ENCODE results near the gene SRRM2. TPM values are rescaled to one million over a fixed set of nuclear protein-coding genes. Genes with fewer than 3 reads are reported as not detected.

Gene SRRM2
- total and polyA plus RNA-seq, 9 of the 15 experiments (the other 6 are each of a cell fraction or from before 2014, with no cell fraction given), result 26.7 to 563 (median 81.1) TPM

- Histone ChIP-seq H3K27ac (ENCODE audit: extremely low read depth, low read depth, low read length) (no peak overlapping the region), H3K9me3 (replicated peaks; ENCODE audit: control insufficient read depth, insufficient read depth, low read depth, low read length) (no peaks in the 10 kb centered on the region), H3K79me2 (ENCODE audit: control insufficient read depth, insufficient read depth, low read length) (peaks cover 4% of the 10 kb centered on the region), H3K27me3 (ENCODE audit: control insufficient read depth in 2 of 2, insufficient read depth in 2 of 2, low read length in 2 of 2) (peaks cover 4 to 27% of the 10 kb centered on the region in 2 experiments; a peak in 3 of 5 replicates), H3K9me1 (ENCODE audit: control insufficient read depth, insufficient read depth, low read length) (no peaks in the 10 kb centered on the region), H4K20me1 (replicated peaks; ENCODE audit: control insufficient read depth, insufficient read depth, low read length) (no peaks in the 10 kb centered on the region), H2AFZ (ENCODE audit: low read depth, low read length) (no peak overlapping the region), H3K4me3 (no peak overlapping the region), H3K36me3 (ENCODE audit: control insufficient read depth, insufficient read depth, low read length) (no peaks in the 10 kb centered on the region), H3K4me1 (replicated peaks in 1 of 2; ENCODE audit: control insufficient read depth in 2 of 2, insufficient read depth in 2 of 2, low read length in 2 of 2) (peaks cover 12 to 28% of the 10 kb centered on the region in 2 experiments; a peak in 4 of 5 replicates), H3K9ac (ENCODE audit: insufficient read depth in 1 of 2, low read depth in 2 of 2, low read length in 2 of 2) (peak overlapping the region in 1 of 2 experiments; percentile 46; a peak in 2 of 4 replicates), H3K4me2 (ENCODE audit: insufficient read depth, low read length) (no peak overlapping the region; the same call in 1 of the 2 replicates)
- in situ Hi-C loops (cut with MboI), result no loop called here
- WGBS (ENCODE audit: insufficient coverage, low coverage, missing lambda C conversion rate), result 31% methylated on average over 15 of the region's 15 CpGs
- POLR2A ChIA-PET, result interaction anchor here (1.0 to 1.9 kb wide), 7 partner anchors 9 to 71 kb away, joined by 3 to 7 read pairs (median 4); partner anchors contain the start of gene FLYWCH2
- BruUV-seq (replicated peaks), result no TSS peak
- FAIRE-seq, result peak; percentile 75
- ATAC-seq, result peak; percentile 88
- intact Hi-C loops (cut with micrococcal nuclease), result no loop called here
- peak in 2 of 4 experiments; percentile 52 to 58 for DNase-seq (ENCODE audit: extremely low read depth in 1 of 4, low spot score in 3 of 4)
- CTCF ChIA-PET (ENCODE audit: low intra/inter-chr PET ratio), result no interaction called here
- TF ChIP-seq RAD51 (IDR thresholded peaks at IDR 0.05; ENCODE audit: borderline replicate concordance, low read depth), result peak; percentile 16; the same call in 1 of the 2 replicates
- TF ChIP-seq USF2 (CRISPR knock-in tag; IDR thresholded peaks at IDR 0.05), result peak; percentile 39; the same call in 1 of the 2 replicates
- no peak for TF ChIP-seq CREB3L1 (IDR thresholded peaks at IDR 0.05; ENCODE audit: borderline replicate concordance, low read depth)
- no peak for TF ChIP-seq MBD1 (CRISPR knock-in tag; IDR thresholded peaks at IDR 0.05)
- no peak for TF ChIP-seq PATZ1 (CRISPR knock-in tag; IDR thresholded peaks at IDR 0.05; ENCODE audit: borderline replicate concordance)
- peak in 1 of 2 experiments; percentile 61; a peak in 1 of 4 replicates for TF ChIP-seq SRF (CRISPR knock-in tag; IDR thresholded peaks at IDR 0.05)
- TF ChIP-seq TFAP4 (CRISPR knock-in tag; IDR thresholded peaks at IDR 0.05; ENCODE audit: borderline replicate concordance), result peak; percentile 64; the same call in 1 of the 2 replicates
These were observed 59.4 kb downstream of the SRRM2 start for GRCh38 chr16:2811703-2812471.
